Pancreas (tissue), 10 donors: Measurements from ENCODE around the gene KRT6A. TPM values are rescaled to one million over a fixed set of nuclear protein-coding genes. Genes with fewer than 3 reads are reported as not detected.

Source experiments
- ATAC-seq, 4 donors: fragments of 200-7000 bp; cut with Tn5 transposase; one replicate each; pipeline versions ENCODE4 v1.8.0 to v1.9.1; 2020; ENCODE audit warnings: mild to moderate bottlenecking in 4 of 4, moderate library complexity in 4 of 4
- DNase-seq, 6 donors: peaks; one replicate each; pipeline ENCODE4 v3.0.0-alpha.2; 2020
- FAIRE-seq: peaks from 2 replicates; lab custom pipeline; 2012; peaks lifted over from hg19 to GRCh38; lab: Jason Lieb, UNC
- H3K27ac ChIP-seq, 4 donors: fragments of 200-600 bp; sonication (generic); 1 replicate in 3 of 4; 2 replicates in 1 of 4; pipeline versions ENCODE4 v1.5.0 to v1.8.0; 2020
- H3K27me3 ChIP-seq, 4 donors: fragments of 200-600 bp; one replicate each; pipeline ENCODE4 v1.8.0; 2021
- H3K36me3 ChIP-seq, 3 donors: fragments of 200-600 bp; sonication (generic) in 1 of 3; one replicate each; pipeline versions ENCODE4 v1.5.0 to v1.8.0; 2020 to 2021
- H3K4me1 ChIP-seq, 3 donors: fragments of 200-600 bp; one replicate each; pipeline ENCODE4 v1.8.0; 2021
- H3K4me3 ChIP-seq, 4 donors: fragments of 200-600 bp; sonication (generic) in 2 of 4; one replicate each; pipeline versions ENCODE4 v1.5.0 to v1.8.0; 2020 to 2021
- H3K9me3 ChIP-seq, 4 donors: fragments of 200-600 bp; one replicate each; pipeline ENCODE4 v1.8.0; 2021
- CTCF ChIP-seq, 4 donors: fragments of 200-600 bp; sonication (generic) in 3 of 4; IDR thresholded peaks; one replicate each; pipeline versions ENCODE4 v1.5.0 to v1.8.0; 2021; ENCODE audit warnings: antibody characterized with exemption in 4 of 4
- WGBS, 2 donors: extraction: QIAGEN DNeasy Blood & Tissue Kit; methylation state at CpG; one replicate each; pipeline ENCODE4 v1.1.7; 2013; 5-methylcytosine and 5-hydroxymethylcytosine counted together
- intact Hi-C, 3 donors: fragments of 100-400 bp; cut with DNase I; formaldehyde crosslinking; loops; one replicate each; pipeline versions ENCODE4 v1.11.1 to v1.14.2; 2022
- polyA plus RNA-seq, 2 donors: library from polyadenylated mRNA; stranded (reverse); fragments of 200-250 nt; gene quantifications; one replicate each; pipeline ENCODE4 v1.2.3, GENCODE V29; 2013
- total RNA-seq, 6 donors: library from RNA; stranded (reverse); fragmentation: NEBNext Ultra II Directional in 4 of 6; extraction: Animal tissue kit (Norgen Biotek cat#: 25700) in 4 of 6; gene quantifications; one replicate each; pipeline versions ENCODE4 v1.2.1 to v1.2.4, GENCODE V29; 2021 to 2023
- donor health status: healthy with polysubstance abuse.
- donor health status: DM: no; HTN: no; CAD: no; lungs with moderate emphysema.
- donor health status: DM: no; HTN: no; CAD: no.
- donor health status: control.
- donor health status: control.
- donor health status: Bipolar disorder and iron deficiency.
- donor health status: DM: yes; HTN: yes; CAD: no.
- donor health status: DM: no; HTN: no; CAD: no.
- donor health status: DM: no; HTN: no; CAD: no.
- donor health status: DM: yes; HTN: yes; CAD: no.

KRT6A gene
- total and polyA plus RNA-seq, 8 donors: 0.15 to 2.2 (median 0.82) TPM; not detected in 5

GRCh38 chr12:52515927-52516831 lies 23.1 kb upstream of the KRT6A start:
- DNase-seq: no peak
- Histone ChIP-seq H3K27me3 (no peaks in the 10 kb centered on the region), H3K27ac (no peak overlapping the region), H3K9me3 (peaks cover 0 to under 1% (median 0%) of the 10 kb centered on the region in 4 donors), H3K4me1 (peaks cover 0 to 5% (median 4%) of the 10 kb centered on the region in 3 donors), H3K36me3 (no peaks in the 10 kb centered on the region), H3K4me3 (no peak overlapping the region)
- 78% methylated on average over 15 of the region's 15 CpGs for WGBS, 2 donors
- FAIRE-seq: no peak
- intact Hi-C loops: no loop called here
- TF ChIP-seq CTCF (IDR thresholded peaks at IDR 0.05): no peak
- peak in 1 of 4 donors; percentile 32 for ATAC-seq

GRCh38 chr12:52515319-52515646 lies 22.2 kb upstream of the KRT6A start:
- Histone ChIP-seq H3K27ac (no peak overlapping the region), H3K9me3 (peaks cover 0 to 4% (median 0%) of the 10 kb centered on the region in 4 donors)

GRCh38 chr12:52514471-52515318 lies 21.6 kb upstream of the KRT6A start:
- Histone ChIP-seq H3K4me1 (no peaks in the 10 kb centered on the region), H3K9me3 (peaks cover 0 to 4% (median 0%) of the 10 kb centered on the region in 4 donors), H3K27me3 (no peaks in the 10 kb centered on the region), H3K36me3 (no peaks in the 10 kb centered on the region), H3K4me3 (no peak overlapping the region), H3K27ac (no peak overlapping the region)
- FAIRE-seq: no peak
- intact Hi-C loops: no loop called here
- WGBS, 2 donors: 91 to 93% methylated on average over 14 of the region's 14 CpGs
- DNase-seq: no peak
- no peak for ATAC-seq
- TF ChIP-seq CTCF (IDR thresholded peaks at IDR 0.05): no peak

More at GRCh38 chr12:52515319-52515646, 22.2 kb upstream of the KRT6A start:
- no peaks in the 10 kb centered on the region for H3K27me3 ChIP-seq
- no peaks in the 10 kb centered on the region for H3K4me1 ChIP-seq
- FAIRE-seq: no peak
- no peaks in the 10 kb centered on the region for H3K36me3 ChIP-seq
- intact Hi-C loops: no loop called here
- TF ChIP-seq CTCF (IDR thresholded peaks at IDR 0.05): no peak
- DNase-seq: no peak
- ATAC-seq: no peak
- H3K4me3 ChIP-seq: no peak overlapping the region
- WGBS, 2 donors: 87 to 89% methylated on average over 1 of the region's 1 CpG

- 82 to 86% methylated on average over 6 of the region's 6 CpGs for WGBS, 2 donors
- Histone ChIP-seq H3K36me3 (no peaks in the 10 kb centered on the region), H3K4me1 (no peaks in the 10 kb centered on the region), H3K4me3 (no peak overlapping the region), H3K27me3 (no peaks in the 10 kb centered on the region), H3K9me3 (peaks cover 0 to 4% (median 0%) of the 10 kb centered on the region in 4 donors), H3K27ac (no peak overlapping the region)
- no peak for TF ChIP-seq CTCF (IDR thresholded peaks at IDR 0.05)
- intact Hi-C loops: no loop called here
- no peak for FAIRE-seq
- DNase-seq: no peak
- no peak for ATAC-seq
Measured at GRCh38 chr12:52513736-52514135, 20.7 kb upstream of the KRT6A start.
